Measurements from ENCODE around the gene UBE2L3. TPM values are rescaled to one million over a fixed set of nuclear protein-coding genes. Genes with fewer than 3 reads are reported as not detected.

Gene UBE2L3
- total and polyA plus RNA-seq, 2 donors (not counting 1 experiment from before 2014, with no cell fraction given): 13.5 to 30.9 TPM

DNA sequence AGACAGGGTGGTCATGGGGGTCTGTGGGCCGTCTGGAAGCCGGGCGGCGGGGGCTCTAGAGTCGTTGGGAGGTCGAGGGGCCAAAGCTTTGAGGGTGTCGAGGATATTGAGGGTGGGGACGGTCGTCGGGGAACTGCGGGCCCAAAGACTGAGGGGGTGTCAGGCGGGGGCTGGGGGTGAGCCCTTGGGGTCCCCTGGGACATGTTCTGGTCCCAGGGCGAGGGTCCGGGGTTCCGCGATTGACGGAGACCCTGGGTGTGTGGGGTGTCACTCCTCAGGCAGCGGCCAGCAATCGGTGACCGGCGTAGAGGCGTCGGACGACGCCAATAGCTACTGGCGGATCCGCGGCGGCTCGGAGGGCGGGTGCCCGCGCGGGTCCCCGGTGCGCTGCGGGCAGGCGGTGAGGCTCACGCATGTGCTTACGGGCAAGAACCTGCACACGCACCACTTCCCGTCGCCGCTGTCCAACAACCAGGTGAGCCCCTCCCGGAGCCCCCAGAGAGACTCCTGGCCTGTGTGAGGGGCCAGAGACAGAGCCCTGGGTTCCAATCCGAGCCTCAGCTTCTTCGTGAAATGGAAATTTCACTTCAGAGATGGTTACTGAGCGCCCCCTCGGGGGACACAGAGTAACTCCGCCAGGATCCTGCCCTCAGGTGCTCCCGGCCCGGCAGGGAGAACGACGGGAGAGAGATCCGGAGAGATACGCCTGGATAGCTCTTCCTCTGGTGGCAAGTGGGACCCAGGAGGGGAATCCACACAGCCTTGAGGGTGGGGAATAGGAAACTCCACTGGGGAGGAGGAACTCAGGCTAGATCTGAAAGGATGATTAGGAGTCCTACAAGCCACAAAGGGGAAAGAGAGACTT is 75.3 kb downstream of the UBE2L3 start:
- TF ChIP-seq EZH2 (IDR thresholded peaks at IDR 0.05; ENCODE audit: borderline replicate concordance, insufficient read depth, low read depth, low read length, poor library complexity, severe bottlenecking) (no peak), CTCF (IDR thresholded peaks at IDR 0.05) (peak; percentile 77)
- intact Hi-C loops (cut with micrococcal nuclease): loop anchor here (1.0 to 5.0 kb wide), 4 partner anchors 13 to 641 kb away; partner anchors contain the start of genes PPIL2, THAP7 and YDJC
- peak overlapping the region; percentile 50 to 93 (median 75) for H3K4me3 ChIP-seq (ENCODE audit: control extremely low read depth in 1 of 5, extremely low read depth in 1 of 5, insufficient read depth in 1 of 5, low read depth in 2 of 5, low read length in 4 of 5)

More for the DNA sequence above, 75.3 kb downstream of the UBE2L3 start:
- Histone ChIP-seq H3K4me1 (ENCODE audit: control insufficient read depth in 2 of 2, insufficient read depth in 2 of 2, low read length in 2 of 2) (peaks cover 12 to 29% of the 10 kb centered on the region in 2 donors), H3K9me3 (ENCODE audit: control extremely low read depth in 1 of 3, control insufficient read depth in 2 of 3, insufficient read depth in 1 of 3, low read length in 2 of 3) (peaks cover 0 to 3% (median 0%) of the 10 kb centered on the region in 3 donors), H3K4me2 (replicated peaks; ENCODE audit: low read depth, low read length, poor library complexity, severe bottlenecking) (peak overlapping the region; percentile 100), H3K9ac (ENCODE audit: low read length) (peak overlapping the region; percentile 93), H3K79me2 (ENCODE audit: control insufficient read depth, insufficient read depth, low read length) (peaks cover 11% of the 10 kb centered on the region), H4K20me1 (ENCODE audit: control insufficient read depth, insufficient read depth, low read length, poor library complexity, severe bottlenecking) (peaks cover 16% of the 10 kb centered on the region), H3K27me3 (replicated peaks in 1 of 4; ENCODE audit: control extremely low read depth in 1 of 4, control insufficient read depth in 3 of 4, insufficient read depth in 4 of 4, low read length in 3 of 4) (no peaks in the 10 kb centered on the region), H2AFZ (ENCODE audit: insufficient read depth, low read depth, low read length, poor library complexity, severe bottlenecking) (peak overlapping the region; percentile 99), H3K36me3 (replicated peaks in 1 of 2; ENCODE audit: control extremely low read depth in 1 of 2, control insufficient read depth in 1 of 2, extremely low read depth in 1 of 2, insufficient read depth in 2 of 2, low read length in 1 of 2) (peaks cover 0 to 8% of the 10 kb centered on the region in 2 experiments), H3K27ac (ENCODE audit: low read length in 2 of 2) (peak overlapping the region; percentile 41 to 84)
- ATAC-seq (ENCODE audit: low read depth) (no peak), DNase-seq (peak; percentile 77)
- H3K4me3 Mint-ChIP-seq: peak overlapping the region; percentile 82
- H3K9me3 Mint-ChIP-seq (ENCODE audit: insufficient read depth): no peaks in the 10 kb centered on the region
- CTCF ChIA-PET: interaction anchor here (0.9 to 7.9 kb wide), 11 partner anchors 9 to 757 kb away, joined by 3 to 168 read pairs (median 4); partner anchors contain the start of genes CCDC116, PPIL2 and YDJC
- peaks cover 26% of the 10 kb centered on the region for H3K4me1 Mint-ChIP-seq
- WGBS (ENCODE audit: insufficient coverage): 1% methylated on average over 55 of the region's 56 CpGs
- POLR2A ChIA-PET: interaction anchor here (0.6 to 2.2 kb wide), 6 partner anchors 9 to 31 kb away, joined by 3 to 16 read pairs (median 6); partner anchors contain the start of genes CCDC116 and YDJC
- H3K27me3 Mint-ChIP-seq: no peaks in the 10 kb centered on the region
- peak overlapping the region; percentile 78 for H3K27ac Mint-ChIP-seq
